M059J (cell line): Measurements from ENCODE around the gene OR1L1. TPM values are rescaled to one million over a fixed set of nuclear protein-coding genes. Genes with fewer than 3 reads are reported as not detected.

ENCODE experiments used
- DNase-seq: peaks from one replicate; pipeline ENCODE4 v3.0.0-alpha.2; 2012; ENCODE audit warnings: low read depth
- total RNA-seq: library from RNA; depleted of rRNA; stranded (reverse); fragments of >200 nt; shearing (Covaris generic); gene quantifications from 2 replicates; pipeline ENCODE4 v1.2.3, GENCODE V29; 2014; rRNA removed

The OR1L1 gene
- total RNA-seq = not detected in 2 replicates

- no peak for DNase-seq
Measured at GRCh38 chr9:122661416-122661815, at the start of gene OR1L1. Gene OR1L1 (plus strand): TSS chr9:122661716. CDS start chr9:122661716, 0 bp downstream.

GRCh38 chr9:122614362-122614761, 47.2 kb upstream of the OR1L1 start, which contains the start of gene OR1Q1:
Gene OR1Q1 (plus strand): TSS chr9:122614738. CDS start chr9:122614738, 0 bp downstream.
- no peak for DNase-seq

- no peak for DNase-seq
Measured at GRCh38 chr9:122619996-122620395, 41.5 kb upstream of the OR1L1 start.

- DNase-seq = peak; percentile 10
Measured at GRCh38 chr9:122642226-122642625, 19.3 kb upstream of the OR1L1 start.

GRCh38 chr9:122656378-122656777, 5.1 kb upstream of the OR1L1 start:
- no peak for DNase-seq

- no peak for DNase-seq
Measured at GRCh38 chr9:122657527-122657926, 4.0 kb upstream of the OR1L1 start, which contains the start of gene OR1B1. Gene OR1B1 (minus strand): TSS chr9:122657627.

- no peak for DNase-seq
Measured at GRCh38 chr9:122672481-122672880, 11.0 kb downstream of the OR1L1 start.

GRCh38 chr9:122684851-122685250, 23.3 kb downstream of the OR1L1 start:
- DNase-seq = no peak

GRCh38 chr9:122695696-122696095, 34.2 kb downstream of the OR1L1 start:
- DNase-seq = peak; percentile 7

Other genes starting within 250 kb of the OR1L1 start
- not detected in 2 replicates for gene OR1J1, start 183.8 kb upstream of the OR1L1 start, total RNA-seq
- gene OR1J2, start 150.9 kb upstream of the OR1L1 start, total RNA-seq = not detected in 2 replicates
- gene OR1J4, start 142.6 kb upstream of the OR1L1 start, total RNA-seq = 0.10 TPM in 1 of 2 replicates, not detected in the other
- gene OR1N1, start 134.4 kb upstream of the OR1L1 start, total RNA-seq = not detected in 2 replicates
- gene OR1N2, start 108.6 kb upstream of the OR1L1 start, total RNA-seq = not detected in 2 replicates
- 0.25 TPM in 1 of 2 replicates, not detected in the other for gene OR1L8, start 78.3 kb upstream of the OR1L1 start, total RNA-seq
- gene OR1Q1, start 47.0 kb upstream of the OR1L1 start, total RNA-seq = not detected in 2 replicates
- not detected in 2 replicates for gene OR1B1, start 4.1 kb upstream of the OR1L1 start, total RNA-seq
- gene OR1L3, start 13.4 kb downstream of the OR1L1 start, total RNA-seq = not detected in 2 replicates
- gene OR1L4, start 62.3 kb downstream of the OR1L1 start, total RNA-seq = not detected in 2 replicates
- not detected in 2 replicates for gene OR1L6, start 80.6 kb downstream of the OR1L1 start, total RNA-seq
- gene OR5C1, start 127.2 kb downstream of the OR1L1 start, total RNA-seq = not detected in 2 replicates
- gene OR1K1, start 138.4 kb downstream of the OR1L1 start, total RNA-seq = not detected in 2 replicates
- 33.3 and 47.0 TPM in 2 replicates for gene PDCL, start 166.9 kb downstream of the OR1L1 start, total RNA-seq
- gene RC3H2, start 243.6 kb downstream of the OR1L1 start, total RNA-seq = 40.1 and 52.7 TPM in 2 replicates